Fibroblast of villous mesenchyme (primary cell): Measurements from ENCODE around the gene ID4. TPM values are rescaled to one million over a fixed set of nuclear protein-coding genes. Genes with fewer than 3 reads are reported as not detected.

ENCODE experiments used
- DNase-seq: peaks from one replicate; pipeline ENCODE4 v3.0.0-alpha.2; 2010; ENCODE audit warnings: low read depth
- H3K4me3 ChIP-seq: 2 replicates; pipeline ENCODE4 v1.5.1; 2011; ENCODE audit warnings: low read depth, mild to moderate bottlenecking, low read length
- CTCF ChIP-seq: IDR thresholded peaks from 2 replicates; pipeline ENCODE4 v1.5.1; 2012; ENCODE audit warnings: low read depth, mild to moderate bottlenecking, low read length; ENCODE audit not compliant: insufficient read depth
- total RNA-seq: library from RNA; depleted of rRNA; stranded (reverse); fragments of >200 nt; gene quantifications from 2 replicates; pipeline ENCODE4 v1.2.3, GENCODE V29; 2012

Gene ID4
- total RNA-seq, 1 donor = 2.2 TPM

- no peak overlapping the region for H3K4me3 ChIP-seq
- DNase-seq = no peak
- no peak for TF ChIP-seq CTCF
Measured at GRCh38 chr6:19891451-19891850, 54.3 kb downstream of the ID4 start.
